A549 (cell line): ENCODE data around the gene RNF13. TPM values are rescaled to one million over a fixed set of nuclear protein-coding genes. Genes with fewer than 3 reads are reported as not detected.
A peak's percentile ranks its signal among the peaks of the same experiment; 100 is the strongest.

Source experiments
- ATAC-seq, 2 experiments: fragments of 200-7000 bp in 1 of 2; fragments of >200 bp in 1 of 2; cut with Nextera tagmentation in 1 of 2; cut with Tn5 transposase in 1 of 2; 3 replicates each; pipeline versions ENCODE4 v1.8.0 to v1.9.1; 2018 to 2020; ENCODE audit warnings: mild to moderate bottlenecking in 1 of 2, moderate library complexity in 1 of 2
- CTCF ChIA-PET: fragments of 300-600 bp; sonication (Branson Sonifier 250); formaldehyde crosslinking; extraction: SDS; loops from one replicate; lab custom pipeline; 2021; ENCODE audit warnings: antibody characterized with exemption, inconsistent platforms; lab: Yijun Ruan, JAX
- POLR2A ChIA-PET: fragments of 350-600 bp; formaldehyde crosslinking; extraction: SDS; loops from one replicate; lab custom pipeline; 2021; ENCODE audit warnings: antibody characterized with exemption, inconsistent platforms; lab: Yijun Ruan, JAX
- DNase-seq, 2 experiments: peaks; one replicate each; pipeline versions ENCODE4 v3.0.0 to v3.0.0-alpha.2; 2011 to 2016; ENCODE audit warnings: low read depth in 1 of 2, low spot score in 1 of 2
- FAIRE-seq: peaks from 2 replicates; lab custom pipeline; 2011; peaks lifted over from hg19 to GRCh38; lab: Jason Lieb, UNC
- H3K27ac ChIP-seq, 2 experiments: fragments of >200 bp; sonication (Bioruptor Twin); formaldehyde crosslinking; 3 replicates each; pipeline ENCODE4 v1.5.1; 2016 to 2017
- H3K4me1 ChIP-seq: fragments of >200 bp; sonication (Bioruptor Twin); formaldehyde crosslinking; 3 replicates; pipeline ENCODE4 v1.6.1; 2016
- H3K4me2 ChIP-seq: fragments of >200 bp; sonication (Bioruptor Twin); formaldehyde crosslinking; 3 replicates; pipeline ENCODE4 v1.6.1; 2016
- H3K4me3 ChIP-seq: fragments of >200 bp; sonication (Bioruptor Twin); formaldehyde crosslinking; 3 replicates; pipeline ENCODE4 v1.5.1; 2016
- H3K9me3 ChIP-seq: fragments of >200 bp; sonication (Bioruptor Twin); formaldehyde crosslinking; 3 replicates; pipeline ENCODE4 v1.6.1; 2016
- BCL3 ChIP-seq: fragments of >200 bp; sonication (Bioruptor Twin); formaldehyde crosslinking; IDR thresholded peaks from 3 replicates; pipeline ENCODE4 v1.6.1; 2016
- CBX2 ChIP-seq: fragments of 200-600 bp; sonication (generic); IDR thresholded peaks from 2 replicates; pipeline ENCODE4 v1.6.1; 2016; ENCODE audit warnings: low read depth, mild to moderate bottlenecking, borderline replicate concordance
- CBX8 ChIP-seq: fragments of 200-600 bp; sonication (generic); IDR thresholded peaks from 2 replicates; pipeline ENCODE4 v1.6.1; 2016
- CHD2 ChIP-seq: fragments of 150-350 bp; IDR thresholded peaks from 2 replicates; pipeline ENCODE4 v1.6.1; 2014; ENCODE audit warnings: low read length; ENCODE audit not compliant: partially characterized antibody
- EHF ChIP-seq: fragments of 250-450 bp; sonication (Bioruptor Pico); IDR thresholded peaks from 2 replicates; pipeline ENCODE4 v1.5.0; 2020; ENCODE audit warnings: mild to moderate bottlenecking
- ELK1 ChIP-seq: fragments of 150-350 bp; IDR thresholded peaks from 2 replicates; pipeline ENCODE4 v1.6.1; 2014; ENCODE audit warnings: low read depth, mild to moderate bottlenecking, low read length
- FOSB ChIP-seq: fragments of 250-450 bp; sonication (Bioruptor Pico); IDR thresholded peaks from 2 replicates; pipeline ENCODE4 v1.5.0; 2020; ENCODE audit warnings: mild to moderate bottlenecking, moderate library complexity
- GATA3 ChIP-seq: IDR thresholded peaks from 2 replicates; pipeline ENCODE4 v1.6.1; 2012; ENCODE audit warnings: borderline replicate concordance
- JUN ChIP-seq, 2 experiments: fragments of >200 bp; sonication (Bioruptor Twin); formaldehyde crosslinking; IDR thresholded peaks; 2 replicates in 1 of 2; 3 replicates in 1 of 2; pipeline ENCODE4 v1.6.1; 2016 to 2017
- KDM1A ChIP-seq: fragments of 200-600 bp; sonication (generic); IDR thresholded peaks from 2 replicates; pipeline ENCODE4 v1.6.1; 2016; ENCODE audit warnings: low read depth, mild to moderate bottlenecking
- MAZ ChIP-seq: fragments of 150-350 bp; IDR thresholded peaks from 2 replicates; pipeline ENCODE4 v1.6.1; 2014; ENCODE audit warnings: antibody characterized with exemption, low read depth, low read length, borderline replicate concordance
- NFE2L2 ChIP-seq: fragments of 150-350 bp; conservative IDR thresholded peaks from 2 replicates; pipeline ENCODE4 v1.6.1; 2014; ENCODE audit warnings: low read length
- PHF8 ChIP-seq: fragments of 200-600 bp; sonication (generic); IDR thresholded peaks from 2 replicates; pipeline ENCODE4 v1.6.1; 2016; ENCODE audit warnings: low read depth, mild to moderate bottlenecking, antibody characterized with exemption, moderate library complexity, borderline replicate concordance
- POLR2A ChIP-seq: IDR thresholded peaks from 2 replicates; pipeline ENCODE4 v1.6.1; 2012; ENCODE audit warnings: mild to moderate bottlenecking, low read length
- POLR2AphosphoS2 ChIP-seq: conservative IDR thresholded peaks from 2 replicates; pipeline ENCODE4 v1.6.1; 2012; ENCODE audit warnings: low read length, improper control_type of control experiment, inconsistent platforms
- RARB ChIP-seq: fragments of 250-450 bp; sonication (Bioruptor Pico); IDR thresholded peaks from 2 replicates; pipeline ENCODE4 v1.8.0; 2021; ENCODE audit warnings: mild to moderate bottlenecking, moderate library complexity
- REST ChIP-seq: fragments of 200-600 bp; sonication (generic); IDR thresholded peaks from 2 replicates; pipeline ENCODE4 v1.6.1; 2016; ENCODE audit warnings: antibody characterized with exemption, mild to moderate bottlenecking, moderate library complexity
- RFX5 ChIP-seq: fragments of 450-650 bp; IDR thresholded peaks from 2 replicates; pipeline ENCODE4 v1.7.1; 2014; ENCODE audit warnings: antibody characterized with exemption, mild to moderate bottlenecking, moderate library complexity
- RNF2 ChIP-seq: fragments of 200-600 bp; sonication (generic); IDR thresholded peaks from 2 replicates; pipeline ENCODE4 v1.6.1; 2016; ENCODE audit warnings: low read depth, mild to moderate bottlenecking, antibody characterized with exemption, moderate library complexity, borderline replicate concordance
- SMC3 ChIP-seq: fragments of >200 bp; sonication (Bioruptor Twin); formaldehyde crosslinking; IDR thresholded peaks from 3 replicates; pipeline ENCODE4 v1.6.1; 2018; ENCODE audit warnings: inconsistent platforms
- ZC3H11A ChIP-seq: fragments of 450-650 bp; IDR thresholded peaks from 2 replicates; pipeline ENCODE4 v1.6.1; 2014; ENCODE audit warnings: antibody characterized with exemption, mild to moderate bottlenecking
- ZFP36 ChIP-seq: fragments of 450-650 bp; IDR thresholded peaks from 2 replicates; pipeline ENCODE4 v1.6.1; 2014; ENCODE audit warnings: borderline replicate concordance; ENCODE audit not compliant: partially characterized antibody
- ZSCAN20 ChIP-seq: fragments of 250-450 bp; sonication (Bioruptor Pico); IDR thresholded peaks from 2 replicates; pipeline ENCODE4 v1.8.0; 2022; ENCODE audit warnings: mild to moderate bottlenecking, moderate library complexity
- WGBS: methylation state at CpG from one replicate; pipeline ENCODE4 v1.1.6; 2017; ENCODE audit errors: missing lambda C conversion rate; 5-methylcytosine and 5-hydroxymethylcytosine counted together
- polyA plus RNA-seq, 4 experiments: library from polyadenylated mRNA; depleted of rRNA in 3 of 4; stranded (reverse); fragments of >200 nt; fragmentation: RNase III in 1 of 4; extraction: RNeasy Plus Mini Kit Qiagen cat#74134 plus additional on column Dnase treatment in 1 of 4; gene quantifications; 2 replicates in 3 of 4; 3 replicates in 1 of 4; pipeline ENCODE4 v1.2.3, GENCODE V29; 2011 to 2017
- TF ChIP-seq, protein P1 (sequence below): IDR thresholded peaks from 2 replicates; pipeline ENCODE4 v1.6.1; 2012; ENCODE audit warnings: low read depth, borderline replicate concordance

RNF13 gene
- polyA plus RNA-seq, 2 of the 4 experiments (the other 2 are of a cell fraction), result 46.2 to 100 TPM

GRCh38 chr3:149843502-149843901 is 30.5 kb downstream of the RNF13 start:
- DNase-seq, result no peak
- no peak for ATAC-seq
- peaks cover 4% of the 10 kb centered on the region; the same call in 2 of the 3 replicates for H3K9me3 ChIP-seq
- 89% methylated on average over 2 of the region's 2 CpGs for WGBS
- ChIA-PET POLR2A (no interaction called here), CTCF (interaction anchor here (1.4 kb wide), 1 partner anchor 35 kb away, joined by 3 read pairs; no protein-coding TSS in a partner anchor)
- no peak for FAIRE-seq
- H3K4me2 ChIP-seq, result no peak overlapping the region
- TF ChIP-seq CBX2, result no peak
- no peak for TF ChIP-seq GATA3
- TF ChIP-seq SMC3, result no peak
- no peak for TF ChIP-seq CHD2
- TF ChIP-seq JUN (IDR thresholded peaks at IDR 0.05), result no peak
- TF ChIP-seq EHF (CRISPR knock-in tag), result no peak
- TF ChIP-seq ELK1, result no peak
- no peak for TF ChIP-seq ZFP36
- TF ChIP-seq NFE2L2, result no peak
- no peak overlapping the region for H3K27ac ChIP-seq
- no peak overlapping the region for H3K4me3 ChIP-seq
- H3K4me1 ChIP-seq, result peaks cover 17% of the 10 kb centered on the region; the same call in 2 of the 3 replicates

- Histone ChIP-seq H3K4me3 (no peak overlapping the region), H3K9me3 (0 out of 3 replicates have a peak, but pooled peaks cover 3% of the 10 kb centered on the region), H3K4me1 (peaks cover 17% of the 10 kb centered on the region; the same call in 2 of the 3 replicates), H3K4me2 (no peak overlapping the region), H3K27ac (no peak overlapping the region)
- CTCF ChIA-PET, result interaction anchor here (1.4 kb wide), 2 partner anchors 36 to 77 kb away, joined by 3 to 4 read pairs; no protein-coding TSS in a partner anchor
- no peak for ATAC-seq
- POLR2A ChIA-PET, result no interaction called here
- DNase-seq, result no peak
- TF ChIP-seq JUN (IDR thresholded peaks at IDR 0.05), result no peak
- TF ChIP-seq RNF2, result no peak
- TF ChIP-seq ZC3H11A, result no peak
- TF ChIP-seq CBX8, result no peak
- no peak for TF ChIP-seq FOSB (CRISPR knock-in tag)
- no peak for TF ChIP-seq RARB (CRISPR knock-in tag)
- no peak for TF ChIP-seq MAZ
- TF ChIP-seq KDM1A, result no peak
- TF ChIP-seq, all 56 proteins: peak for 0
- WGBS, result 87% methylated on average over 2 of the region's 2 CpGs
- no peak for FAIRE-seq
Measured at GRCh38 chr3:149844091-149844490, 31.1 kb downstream of the RNF13 start.

- FAIRE-seq, result no peak
- no peak for DNase-seq
- WGBS, result 85% methylated on average over 1 of the region's 1 CpG
- no peak for TF ChIP-seq ZSCAN20 (CRISPR knock-in tag)
- no peak overlapping the region for H3K4me3 ChIP-seq
- CTCF ChIA-PET, result interaction anchor here (0.9 kb wide), 1 partner anchor 92 kb away, joined by 3 read pairs; no protein-coding TSS in a partner anchor
- peaks cover 17% of the 10 kb centered on the region; the same call in 2 of the 3 replicates for H3K4me1 ChIP-seq
- POLR2A ChIA-PET, result no interaction called here
- no peak overlapping the region for H3K27ac ChIP-seq
- no peak for ATAC-seq
- H3K9me3 ChIP-seq, result no peaks in the 10 kb centered on the region
- H3K4me2 ChIP-seq, result peak overlapping the region; percentile 2; the same call in 1 of the 3 replicates
Measured at GRCh38 chr3:149845570-149846244, 32.7 kb downstream of the RNF13 start.

DNA sequence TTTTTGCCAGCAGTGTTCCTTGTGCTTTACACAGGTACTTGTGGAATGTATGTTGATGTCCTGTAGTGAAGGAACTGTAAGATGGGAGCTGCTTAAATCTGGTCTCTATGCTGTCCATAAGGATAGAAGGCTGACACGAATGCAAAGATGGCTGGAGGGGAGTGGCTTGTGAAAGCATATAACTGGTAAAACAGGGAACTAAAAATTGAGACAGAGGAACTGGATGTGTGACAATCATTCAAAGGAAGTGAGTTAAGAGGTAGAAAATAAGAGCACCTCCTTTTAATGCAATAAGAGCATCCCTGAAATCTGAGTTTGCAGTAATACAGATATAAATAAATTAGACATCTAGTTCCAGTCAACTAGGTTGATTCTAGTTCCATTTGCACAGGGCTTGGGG is 35.2 kb downstream of the RNF13 start:
- FAIRE-seq (no peak), ATAC-seq (no peak), DNase-seq (no peak)
- POLR2A ChIA-PET, result no interaction called here
- H3K9me3 ChIP-seq, result no peaks in the 10 kb centered on the region
- 92% methylated on average over 1 of the region's 1 CpG for WGBS
- H3K27ac ChIP-seq, result no peak overlapping the region
- CTCF ChIA-PET, result interaction anchor here (1.0 kb wide), 1 partner anchor 32 kb away, joined by 4 read pairs; no protein-coding TSS in a partner anchor
- H3K4me1 ChIP-seq, result peaks cover 17% of the 10 kb centered on the region; the same call in 2 of the 3 replicates
- H3K4me2 ChIP-seq, result no peak overlapping the region
- no peak overlapping the region for H3K4me3 ChIP-seq
- TF ChIP-seq, protein P1, sequence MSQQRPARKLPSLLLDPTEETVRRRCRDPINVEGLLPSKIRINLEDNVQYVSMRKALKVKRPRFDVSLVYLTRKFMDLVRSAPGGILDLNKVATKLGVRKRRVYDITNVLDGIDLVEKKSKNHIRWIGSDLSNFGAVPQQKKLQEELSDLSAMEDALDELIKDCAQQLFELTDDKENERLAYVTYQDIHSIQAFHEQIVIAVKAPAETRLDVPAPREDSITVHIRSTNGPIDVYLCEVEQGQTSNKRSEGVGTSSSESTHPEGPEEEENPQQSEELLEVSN, result no peak
- TF ChIP-seq REST (no peak), POLR2A (no peak), RFX5 (no peak), EHF (CRISPR knock-in tag) (no peak), BCL3 (no peak), POLR2AphosphoS2 (no peak), PHF8 (no peak)
